HG02981 (cell line): ENCODE data around the gene ICE2.

ENCODE experiments used
- ATAC-seq: cut with Tn5 transposase; IDR thresholded peaks from one replicate; pipeline ENCODE4 v1.9.1; 2021; ENCODE audit warnings: mild to moderate bottlenecking, moderate library complexity; ENCODE audit not compliant: unreplicated experiment

The ICE2 gene

DNA sequence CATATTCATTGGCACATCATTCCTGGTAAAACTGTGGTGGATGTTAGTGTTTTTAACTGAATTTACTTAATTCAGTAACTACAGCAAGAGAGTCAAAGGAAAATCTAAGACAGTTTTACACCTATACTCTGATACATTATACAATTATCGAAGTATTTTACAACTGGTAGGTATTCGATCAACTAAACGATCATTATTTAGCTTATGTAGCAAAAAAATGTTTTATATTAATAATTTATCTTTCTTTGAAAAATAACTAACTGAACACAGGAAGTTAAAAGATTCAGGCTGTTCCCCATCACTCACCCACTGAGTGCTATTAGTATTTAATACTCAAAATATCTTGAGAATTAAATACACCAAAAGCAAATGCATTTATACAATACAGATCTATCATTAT is 21.0 kb downstream of the ICE2 start:
- no peak for ATAC-seq

DNA sequence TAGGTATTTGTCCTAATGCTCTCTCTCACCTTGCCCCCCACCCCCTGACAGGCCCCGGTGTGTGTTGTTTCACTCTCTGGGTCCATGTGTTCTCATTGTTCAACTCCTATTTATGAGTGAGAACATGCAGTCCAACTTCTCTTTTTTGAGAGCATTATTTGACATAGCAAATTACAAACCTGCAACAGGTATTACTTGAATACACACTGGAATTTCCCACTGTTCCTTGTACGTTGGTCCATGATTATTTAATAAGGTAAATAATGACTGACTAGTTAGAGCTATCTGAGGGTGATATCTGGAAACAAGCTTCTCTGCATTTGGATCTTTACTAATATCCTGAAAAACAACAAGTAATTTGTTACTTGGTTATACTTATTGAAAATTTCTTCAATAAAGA is 24.1 kb downstream of the ICE2 start:
- no peak for ATAC-seq

DNA sequence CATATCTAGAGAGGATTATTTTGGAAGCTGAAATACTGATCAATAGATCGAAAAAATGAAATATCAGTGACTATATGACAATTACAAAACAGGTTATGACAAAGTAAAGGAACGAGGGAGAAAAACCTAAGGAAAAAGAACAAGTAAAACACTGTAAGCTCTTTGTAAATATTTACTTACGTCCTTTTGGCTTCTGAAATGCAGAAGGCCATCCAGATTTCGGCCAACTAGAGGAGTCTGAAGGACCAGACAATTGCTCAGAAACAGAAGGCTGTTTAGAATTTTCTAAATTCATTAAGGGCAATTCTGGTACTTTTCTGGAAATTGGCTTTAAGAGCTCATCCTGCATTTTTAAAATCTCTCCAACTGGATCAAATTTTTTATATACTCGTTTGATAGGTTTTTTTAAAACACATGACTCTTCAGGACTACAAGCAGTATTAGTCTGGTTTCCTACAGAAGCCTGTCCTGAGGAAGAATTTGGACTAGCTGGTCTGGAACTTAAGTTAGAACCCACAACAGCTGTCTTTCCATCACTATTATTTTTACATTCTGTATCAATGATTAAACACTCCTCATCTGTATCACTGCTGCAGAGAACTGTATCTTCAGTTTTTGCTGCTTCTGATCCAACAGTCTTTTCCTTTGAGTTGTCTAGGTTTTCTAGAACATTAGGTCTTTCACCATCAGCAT is 30.1 kb downstream of the ICE2 start:
- no peak for ATAC-seq

DNA sequence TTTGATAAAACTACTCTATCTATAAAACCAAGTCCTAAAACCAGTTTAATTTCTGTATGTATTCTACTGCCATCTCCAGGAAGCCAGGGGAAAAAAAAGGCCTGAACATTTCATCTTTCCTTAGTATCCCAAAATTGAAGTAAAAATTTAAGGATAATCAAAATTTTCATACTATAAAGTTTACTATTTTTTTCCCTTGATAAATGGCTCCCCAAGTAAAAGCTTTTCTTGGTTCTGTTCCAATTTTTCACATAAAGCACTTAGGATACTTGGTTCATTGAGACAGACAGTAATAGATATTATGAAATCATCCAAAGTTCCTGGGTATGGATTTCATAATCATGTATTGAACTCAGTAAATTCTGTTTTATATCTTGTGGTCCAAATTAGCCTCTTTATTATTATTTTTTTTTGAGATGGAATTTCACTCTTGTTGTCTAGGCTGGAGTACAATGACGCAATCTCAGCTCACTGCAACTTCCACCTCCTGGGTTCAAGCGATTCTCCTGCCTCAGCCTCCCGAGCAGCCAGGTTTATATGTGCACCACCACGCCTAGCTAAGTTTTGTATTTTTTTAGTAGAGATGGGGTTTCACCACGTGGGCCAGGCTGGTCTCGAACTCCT is 34.5 kb downstream of the ICE2 start:
- ATAC-seq: no peak

DNA sequence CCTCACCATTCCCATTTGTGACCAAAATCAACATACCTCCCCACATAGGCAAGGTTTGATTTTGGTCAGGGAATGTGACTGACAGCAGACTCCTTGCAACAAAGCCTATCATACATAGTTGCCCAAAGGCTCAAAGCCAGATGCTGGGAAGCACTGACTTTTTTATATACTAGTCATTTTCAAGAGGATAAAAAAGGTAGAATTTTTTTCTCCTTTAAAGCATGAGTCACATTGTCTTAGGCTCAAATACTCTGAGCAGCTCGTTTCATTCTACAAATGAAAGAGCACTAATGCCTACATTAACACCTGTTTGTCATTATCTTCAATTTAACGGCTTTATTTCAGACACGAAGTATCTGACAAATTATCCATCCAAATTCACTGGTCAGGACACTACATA is 36.2 kb downstream of the ICE2 start:
- no peak for ATAC-seq

DNA sequence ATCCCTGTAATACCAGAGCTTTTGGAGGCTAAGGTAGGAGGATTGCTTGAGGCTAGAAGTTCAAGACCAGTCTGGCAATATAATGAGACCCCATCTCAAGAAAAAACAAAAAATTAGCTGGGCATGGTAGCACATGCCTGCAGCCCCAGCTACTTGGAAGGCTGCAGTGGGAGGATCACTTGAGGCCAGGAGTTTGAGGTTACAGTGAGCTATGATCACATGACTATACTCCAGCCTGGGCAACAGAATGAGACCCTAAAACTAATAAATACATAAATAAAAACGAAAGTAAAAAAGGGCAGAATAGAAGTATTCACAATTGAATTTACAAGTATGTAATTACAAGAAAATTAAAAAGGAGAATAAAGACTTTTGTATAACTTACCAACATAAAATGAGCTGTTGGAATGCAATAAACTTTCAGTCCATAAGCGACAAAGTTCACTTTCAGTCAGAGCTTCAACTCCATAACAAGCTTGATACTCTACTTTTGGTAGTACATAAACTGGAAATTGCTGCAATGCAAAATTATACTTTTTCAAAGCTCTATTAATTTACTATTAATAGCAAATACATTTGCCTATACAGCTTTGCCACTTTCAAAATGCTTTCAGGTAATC is 36.8 kb downstream of the ICE2 start:
- ATAC-seq: no peak

DNA sequence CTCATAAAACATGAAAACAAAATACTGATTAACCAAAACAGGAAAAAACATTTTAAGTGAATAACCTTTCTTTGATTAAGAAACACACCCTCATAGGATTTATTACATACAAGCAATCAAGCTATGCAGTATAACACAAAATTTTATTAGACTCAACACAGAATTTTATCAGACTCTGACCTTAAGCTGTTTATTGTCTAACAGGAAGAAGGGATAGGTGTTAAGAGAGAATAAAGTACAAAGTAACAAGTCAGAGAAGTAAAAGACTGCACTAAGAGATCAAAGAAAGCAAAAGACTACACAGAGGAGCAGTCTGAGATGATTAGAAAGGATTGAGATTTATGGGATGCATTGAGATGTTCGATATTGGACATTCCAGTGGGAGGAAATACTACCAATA is 37.6 kb downstream of the ICE2 start:
- no peak for ATAC-seq

DNA sequence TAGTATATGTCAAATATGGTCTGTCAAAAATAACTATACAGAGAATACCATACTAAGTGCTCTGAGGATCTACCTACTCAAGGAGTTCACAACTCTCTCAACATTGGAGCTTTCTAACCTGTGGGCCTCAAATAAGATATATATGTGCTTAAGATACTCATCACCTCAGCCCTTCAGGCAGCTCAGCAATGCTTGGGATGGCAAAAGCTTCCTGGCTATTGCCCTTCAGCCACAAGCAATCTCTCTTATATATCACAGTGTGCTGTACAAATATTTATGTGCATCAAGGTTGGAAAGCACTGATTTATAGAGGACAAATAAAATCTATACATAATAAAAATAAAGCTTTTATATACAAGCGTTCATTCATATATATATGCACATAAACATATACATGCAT is 40.3 kb downstream of the ICE2 start:
- ATAC-seq: no peak

DNA sequence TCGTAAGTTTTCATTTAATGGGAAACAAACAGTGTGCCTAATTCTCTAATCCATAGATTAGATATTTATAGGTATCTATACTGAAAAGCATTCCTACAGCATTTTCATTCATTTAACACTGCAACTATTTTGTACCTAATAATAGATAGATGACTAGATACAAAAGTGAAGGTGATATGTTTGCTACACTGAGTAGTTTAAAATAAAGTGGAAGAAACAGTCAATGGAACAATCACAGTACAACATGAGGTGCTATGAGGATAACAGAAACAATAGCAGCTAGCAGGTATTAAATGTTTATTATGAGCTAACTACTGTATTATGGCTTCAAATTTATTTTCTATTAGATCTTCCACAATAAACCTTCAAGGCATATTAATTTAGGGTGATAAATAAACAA is 50.0 kb downstream of the ICE2 start:
- no peak for ATAC-seq

DNA sequence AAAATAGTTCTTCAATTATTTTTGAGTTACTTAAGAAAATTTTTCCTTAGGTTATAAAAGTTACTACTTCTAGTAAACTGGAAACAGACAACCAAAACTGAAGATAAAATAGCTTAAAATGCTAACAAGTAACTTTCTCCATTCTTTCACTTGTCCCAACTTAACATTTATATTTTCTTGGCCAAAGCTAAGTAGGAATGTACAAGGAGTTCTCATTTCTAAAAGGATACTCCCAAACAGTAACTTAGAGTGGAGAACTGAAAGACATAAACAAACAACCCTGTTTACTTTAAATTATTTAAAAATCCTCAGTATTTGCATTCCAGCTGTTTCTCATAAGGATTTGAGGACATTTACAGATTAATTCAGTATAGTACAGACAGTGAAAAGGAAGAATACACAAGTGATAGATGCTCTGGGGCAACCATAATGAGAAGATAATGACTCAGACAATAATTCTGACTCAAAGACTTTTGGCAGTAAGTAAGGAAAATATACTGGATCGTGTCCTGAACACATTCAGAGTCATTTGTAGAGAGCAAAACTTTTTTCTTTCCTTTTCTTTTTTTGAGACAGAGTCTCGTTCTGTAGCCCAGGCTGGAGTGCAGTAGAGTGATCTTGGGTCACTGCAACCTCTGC is 52.0 kb downstream of the ICE2 start:
- ATAC-seq: no peak

DNA sequence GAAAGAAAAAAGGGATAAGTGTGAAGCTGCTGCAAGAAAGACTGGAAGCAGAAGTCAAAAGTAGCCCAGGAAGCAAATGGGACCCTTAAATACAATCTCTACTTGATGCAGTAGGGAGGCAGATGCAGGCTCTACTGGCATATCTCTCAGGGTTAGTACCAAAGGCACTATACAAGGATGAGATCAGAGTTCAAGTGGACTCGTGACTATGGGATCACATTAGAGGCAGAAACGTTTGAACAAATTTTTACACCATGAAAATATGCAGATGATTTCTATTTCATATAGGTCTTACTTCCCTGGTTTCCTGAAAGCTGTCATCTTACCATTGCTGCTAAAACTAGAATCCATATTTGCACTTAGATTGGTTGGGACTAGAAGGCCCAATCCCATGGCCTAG is 53.5 kb downstream of the ICE2 start:
- no peak for ATAC-seq

DNA sequence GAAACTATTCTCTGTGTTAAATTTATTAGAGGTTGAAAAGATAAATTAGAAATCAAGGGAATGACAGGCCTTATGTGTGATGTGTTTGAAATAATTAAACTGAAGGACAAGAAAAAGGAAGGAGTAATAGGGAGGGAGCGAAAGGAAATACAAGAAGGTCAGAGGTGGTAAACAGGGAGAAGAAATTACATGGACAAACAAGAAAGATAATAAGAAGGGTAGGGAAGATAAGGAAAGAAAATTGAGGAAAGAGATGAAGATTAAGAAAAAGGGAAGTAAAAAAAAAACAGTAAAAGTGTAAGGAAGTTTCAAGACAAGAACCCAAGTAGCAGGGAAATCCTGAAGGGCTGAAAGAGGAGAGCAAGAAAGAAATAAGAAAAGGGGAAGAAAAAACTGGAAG is 54.9 kb downstream of the ICE2 start:
- ATAC-seq: no peak

DNA sequence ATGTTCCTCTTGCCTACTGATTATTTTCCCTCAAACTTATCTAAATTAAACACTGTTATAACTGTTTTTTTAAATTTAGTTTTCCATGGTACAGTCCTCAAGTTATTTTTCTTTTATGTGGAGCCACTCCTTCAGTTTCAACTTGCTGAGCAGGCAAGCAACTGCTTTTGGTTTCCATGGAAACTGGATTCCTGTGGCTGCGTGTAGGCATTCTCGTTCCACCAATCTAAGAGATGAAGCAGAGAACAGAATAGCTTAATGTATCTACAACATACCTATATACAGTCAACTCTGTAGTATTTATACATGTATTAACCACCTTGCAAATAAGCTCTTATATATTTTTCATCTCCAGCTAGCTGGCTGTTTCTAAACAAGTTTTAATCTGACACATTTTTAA is 55.4 kb downstream of the ICE2 start:
- ATAC-seq: no peak

DNA sequence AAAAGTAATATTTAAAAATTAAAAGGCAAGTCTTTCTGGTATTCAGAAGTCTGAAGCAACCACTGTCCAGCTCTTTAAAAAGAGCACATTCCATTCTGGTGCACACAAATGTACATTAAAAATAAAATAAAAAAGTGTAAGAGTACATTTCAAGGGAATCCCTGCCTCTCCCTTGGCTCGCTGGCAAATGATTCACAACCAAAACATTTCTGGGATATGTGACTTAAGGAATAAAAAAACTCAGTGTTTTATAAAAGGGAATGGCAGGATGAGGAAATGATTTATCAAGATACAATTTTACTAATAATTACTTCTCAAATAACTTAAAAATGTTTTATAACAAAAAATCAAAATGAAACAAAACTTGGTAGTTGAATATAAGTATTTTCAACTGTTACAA is 57.4 kb downstream of the ICE2 start:
- no peak for ATAC-seq

DNA sequence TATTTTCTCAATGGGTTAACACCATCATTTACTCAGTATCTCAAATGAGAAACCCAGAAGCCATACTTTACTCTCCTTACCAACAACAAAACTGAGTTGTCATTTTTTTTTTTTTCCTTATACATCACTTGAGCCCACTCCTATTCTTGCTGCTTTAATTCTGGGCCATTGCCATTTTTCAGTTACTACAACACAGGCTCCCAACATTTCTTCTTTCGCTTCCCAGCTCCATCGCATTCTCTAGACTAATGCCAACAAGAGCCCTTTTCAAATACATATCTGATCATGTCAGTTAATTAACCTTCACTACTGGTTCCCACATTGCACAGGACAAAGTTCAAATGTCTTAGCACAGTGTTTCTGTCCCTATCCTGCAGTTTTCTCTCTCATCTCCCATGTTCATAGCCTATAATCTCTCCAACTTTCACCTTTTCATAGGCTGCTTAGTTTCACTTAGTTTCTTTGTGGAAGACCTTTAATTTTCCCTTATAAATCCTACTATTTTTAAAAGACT is 58.7 kb downstream of the ICE2 start:
- ATAC-seq: no peak

DNA sequence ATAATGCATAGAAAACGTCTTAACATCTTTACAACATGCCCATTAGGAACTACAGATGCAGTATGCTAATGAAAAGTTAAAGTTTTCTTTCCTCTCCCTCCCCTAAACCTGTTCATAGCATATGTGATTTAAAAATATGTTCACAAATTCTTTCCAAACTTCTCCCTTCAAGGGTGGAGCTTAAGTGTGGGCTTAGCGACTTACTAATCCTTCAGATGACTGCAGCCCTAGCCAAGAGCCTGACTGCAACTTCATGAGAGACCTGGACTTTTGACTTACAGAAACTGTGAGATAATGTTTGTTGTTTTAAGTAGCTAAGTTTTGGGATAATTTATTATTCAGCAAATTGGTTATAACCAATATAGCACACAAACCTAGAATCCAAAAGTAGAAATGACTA is 59.2 kb downstream of the ICE2 start:
- no peak for ATAC-seq

DNA sequence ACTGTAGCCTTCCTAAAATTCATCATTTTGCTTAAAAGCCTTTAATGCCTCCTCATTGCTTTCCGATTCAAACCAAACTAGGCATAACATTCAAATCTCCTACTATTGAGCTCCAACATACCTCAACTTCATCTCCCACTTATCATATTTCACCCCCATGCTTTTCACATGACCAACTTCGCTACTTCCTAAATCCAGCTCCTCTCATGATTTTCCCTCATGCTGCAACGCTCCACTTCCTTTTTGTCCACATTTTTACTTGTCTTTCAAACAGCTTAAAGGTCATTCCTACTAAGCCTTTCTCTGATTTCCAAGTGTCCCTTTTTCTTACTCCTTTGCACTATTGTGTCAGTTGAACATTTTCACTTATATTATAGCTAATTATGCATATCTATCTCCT is 60.8 kb downstream of the ICE2 start:
- ATAC-seq: no peak

DNA sequence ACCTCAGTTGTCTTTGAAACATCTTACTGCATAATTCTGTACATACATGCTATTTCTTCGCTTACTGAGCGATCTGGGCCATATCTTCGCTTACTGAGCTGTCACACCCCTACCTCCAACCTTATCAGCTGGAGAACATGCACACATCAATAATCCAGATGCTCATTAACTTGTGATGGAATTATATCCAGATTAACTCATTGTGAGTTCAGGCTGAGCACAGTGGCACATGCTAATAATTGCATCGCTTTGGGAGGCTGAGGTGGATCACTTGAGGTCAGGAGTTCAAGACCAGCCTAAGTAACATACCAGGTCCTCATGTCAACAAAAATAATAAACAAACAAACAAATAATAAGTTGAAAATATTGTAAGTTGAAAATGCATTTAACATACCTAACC is 61.8 kb downstream of the ICE2 start:
- ATAC-seq: no peak

DNA sequence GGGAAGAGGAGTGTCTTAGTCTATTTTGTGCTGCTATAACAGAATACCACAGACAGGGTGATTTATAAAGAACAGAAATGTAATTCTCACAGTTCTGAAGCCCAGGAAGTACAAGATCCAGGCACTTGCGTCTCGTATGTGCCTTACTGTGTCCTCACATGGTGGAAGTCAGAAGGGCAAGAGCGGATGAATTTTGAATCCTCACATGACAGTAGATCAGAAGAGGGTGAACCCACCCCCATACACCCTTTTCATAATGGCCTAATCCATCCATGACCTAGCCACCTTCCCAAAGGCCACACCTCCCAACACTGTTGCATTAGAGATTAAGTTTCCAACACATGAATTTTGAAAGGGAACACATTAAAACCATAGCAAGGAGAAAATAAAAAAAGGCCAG is 62.5 kb downstream of the ICE2 start:
- no peak for ATAC-seq

DNA sequence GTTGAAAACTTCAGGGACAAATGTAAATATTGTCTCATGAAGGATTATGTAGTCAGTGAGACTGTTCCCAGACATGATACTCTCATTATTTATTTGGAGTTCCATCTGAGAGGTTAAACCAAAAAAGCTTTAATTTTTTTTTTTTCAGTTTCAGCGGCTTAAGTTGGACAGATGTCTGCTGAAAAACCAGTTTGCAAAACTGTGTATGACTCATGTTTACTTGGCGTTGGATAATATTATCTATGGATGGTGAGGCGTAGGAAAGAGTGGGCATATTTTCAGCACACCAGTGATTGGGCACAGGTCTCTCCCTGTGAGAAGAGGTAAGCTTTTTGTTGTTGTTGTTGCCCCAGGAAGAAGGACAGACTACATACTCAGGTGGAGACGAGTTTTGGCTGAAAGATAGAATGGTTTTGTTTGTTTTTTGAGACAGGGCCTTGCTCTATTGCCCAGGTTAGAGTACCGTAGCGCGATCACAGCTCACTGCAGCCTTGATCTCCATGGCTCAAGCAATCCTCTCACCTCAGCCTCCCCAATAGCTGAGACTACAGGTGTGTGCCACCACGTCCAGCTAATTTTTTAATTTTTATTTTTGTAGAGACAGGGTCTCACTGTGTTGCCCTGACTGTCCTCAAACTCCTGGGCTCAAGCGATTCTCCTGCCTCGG is 64.8 kb downstream of the ICE2 start:
- no peak for ATAC-seq

DNA sequence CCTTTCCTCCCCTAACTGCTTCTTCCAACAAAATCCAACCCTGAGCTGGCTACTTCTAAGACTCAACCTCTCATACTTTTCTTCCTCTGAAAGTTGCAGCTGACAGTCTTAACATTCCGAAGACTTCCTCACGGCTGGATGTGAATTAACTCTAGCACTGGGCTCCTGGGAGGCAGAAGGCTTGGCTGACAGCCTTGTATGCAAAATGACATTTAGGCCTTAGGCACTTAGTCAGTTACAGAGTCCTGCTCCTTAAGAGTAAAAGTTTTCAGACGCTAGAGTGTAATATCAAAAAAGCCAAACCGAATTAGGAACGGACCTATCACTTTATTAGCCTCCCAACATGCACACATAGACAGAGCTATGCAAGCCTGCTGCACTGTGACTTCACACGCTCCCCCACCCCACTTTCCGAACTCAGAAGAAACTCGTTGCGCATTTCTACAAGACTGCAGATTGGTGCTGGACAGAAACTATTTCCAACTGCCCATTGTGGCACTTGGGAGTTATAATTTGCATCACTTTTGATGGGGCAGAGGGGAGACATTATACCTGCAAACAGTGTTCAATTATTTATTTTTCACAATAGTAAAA is 65.6 kb downstream of the ICE2 start:
- no peak for ATAC-seq
